Activated CD8-positive, alpha-beta memory T cell treated with anti-CD3 and anti-CD28 coated beads, Interleukin-2, amount 10 ng/mL, durations not matched to agents 7 days and 5 days (primary cell): Measurements from ENCODE around the gene FAM131C. TPM values are rescaled to one million over a fixed set of nuclear protein-coding genes. Genes with fewer than 3 reads are reported as not detected.

Source experiments
- ATAC-seq: fragments of 150-1000 bp; cut with Tn5 transposase; one replicate; pipeline ENCODE4 v1.10.0; 2021; ENCODE audit warnings: moderate library complexity
- CTCF ChIA-PET: fragments of 350-600 bp; sonication (Branson Sonifier 250); formaldehyde crosslinking; loops from one replicate; lab custom pipeline; 2021; ENCODE audit warnings: antibody characterized with exemption; lab: Charles Lee
- DNase-seq: peaks from one replicate; pipeline ENCODE4 v3.0.0-alpha.2; 2020
- H3K27ac Mint-ChIP-seq: one replicate; pipeline ENCODE4 v1.8.0; 2021; ENCODE audit warnings: mild to moderate bottlenecking, mixed read lengths
- H3K27me3 Mint-ChIP-seq: one replicate; pipeline ENCODE4 v1.8.0; 2021; ENCODE audit warnings: mixed read lengths
- H3K36me3 Mint-ChIP-seq: one replicate; pipeline ENCODE4 v1.8.0; 2021; ENCODE audit warnings: mild to moderate bottlenecking, mixed read lengths
- H3K4me1 Mint-ChIP-seq: one replicate; pipeline ENCODE4 v1.8.0; 2021; ENCODE audit warnings: mixed read lengths
- H3K4me3 Mint-ChIP-seq: one replicate; pipeline ENCODE4 v1.8.0; 2021; ENCODE audit warnings: mild to moderate bottlenecking, moderate library complexity, mixed read lengths
- H3K9me3 Mint-ChIP-seq: one replicate; pipeline ENCODE4 v1.8.0; 2022; ENCODE audit warnings: low read depth, mixed read lengths
- total RNA-seq, 2 experiments: library from RNA; stranded (reverse); gene quantifications; one replicate each; pipeline ENCODE4 v1.2.3, GENCODE V29; 2021

FAM131C gene
- 1 to 10 TPM in 1 of 2 experiments, under 1 TPM in 1; 0.91 to 1.8 TPM for total RNA-seq

- peak; percentile 84 for ATAC-seq
Measured at GRCh38 chr1:16073490-16074119, at the start of gene FAM131C. Gene FAM131C, minus strand, starts transcription at chr1:16073651. Its CDS starts 209 bp downstream, at chr1:16073442.

GRCh38 chr1:16122916-16123315 lies 49.5 kb upstream of the FAM131C start:
- peak; percentile 51 for ATAC-seq
- no peaks in the 10 kb centered on the region for H3K9me3 Mint-ChIP-seq
- no peak overlapping the region for H3K4me3 Mint-ChIP-seq
- peaks cover 5% of the 10 kb centered on the region for H3K27me3 Mint-ChIP-seq
- no peak overlapping the region for H3K27ac Mint-ChIP-seq
- peaks cover 12% of the 10 kb centered on the region for H3K4me1 Mint-ChIP-seq
- no peaks in the 10 kb centered on the region for H3K36me3 Mint-ChIP-seq
- peak; percentile 50 for DNase-seq
- CTCF ChIA-PET: interaction anchor here (0.8 to 2.5 kb wide), 3 partner anchors 39 to 44 kb away, joined by 3 to 10 read pairs (median 4); no protein-coding TSS in a partner anchor

More at GRCh38 chr1:16073490-16074119, at the start of gene FAM131C:
- Mint-ChIP-seq H3K27ac (no peak within 1 kb of the TSS), H3K36me3 (no peaks in the 10 kb centered on the region), H3K9me3 (no peaks in the 10 kb centered on the region), H3K4me1 (peaks cover 38% of the 10 kb centered on the region), H3K4me3 (peak within 1 kb of the TSS; percentile 53), H3K27me3 (peaks cover 37% of the 10 kb centered on the region)
- CTCF ChIA-PET: interaction anchor here (0.8 to 8.5 kb wide), 15 partner anchors 7 to 347 kb away, joined by 3 to 99 read pairs (median 4); partner anchors contain the start of gene ZBTB17
- no peak for DNase-seq

- ATAC-seq (no peak), DNase-seq (no peak)
- Mint-ChIP-seq H3K4me3 (no peak overlapping the region), H3K36me3 (no peaks in the 10 kb centered on the region), H3K4me1 (peaks cover 12% of the 10 kb centered on the region), H3K27ac (no peak overlapping the region), H3K9me3 (no peaks in the 10 kb centered on the region), H3K27me3 (peaks cover 2% of the 10 kb centered on the region)
- CTCF ChIA-PET: interaction anchor here (0.8 to 2.5 kb wide), 3 partner anchors 39 to 44 kb away, joined by 3 to 10 read pairs (median 4); no protein-coding TSS in a partner anchor
Measured at GRCh38 chr1:16122350-16122881, 49.0 kb upstream of the FAM131C start.

GRCh38 chr1:16120940-16121410 lies 47.5 kb upstream of the FAM131C start:
- no peaks in the 10 kb centered on the region for H3K9me3 Mint-ChIP-seq
- CTCF ChIA-PET: interaction anchor here (0.7 to 1.4 kb wide), 2 partner anchors 27 to 348 kb away, joined by 3 to 5 read pairs; no protein-coding TSS in a partner anchor

GRCh38 chr1:16120407-16120806 lies 47.0 kb upstream of the FAM131C start:
- H3K4me3 Mint-ChIP-seq: no peak overlapping the region
- DNase-seq (no peak), ATAC-seq (no peak)
- H3K27me3 Mint-ChIP-seq: no peaks in the 10 kb centered on the region
- H3K36me3 Mint-ChIP-seq: no peaks in the 10 kb centered on the region
- CTCF ChIA-PET: interaction anchor here (0.9 to 1.4 kb wide), 2 partner anchors 27 to 41 kb away, joined by 4 to 5 read pairs; no protein-coding TSS in a partner anchor
- no peaks in the 10 kb centered on the region for H3K9me3 Mint-ChIP-seq
- no peak overlapping the region for H3K27ac Mint-ChIP-seq
- H3K4me1 Mint-ChIP-seq: peaks cover 12% of the 10 kb centered on the region

More at GRCh38 chr1:16120940-16121410, 47.5 kb upstream of the FAM131C start:
- no peaks in the 10 kb centered on the region for H3K36me3 Mint-ChIP-seq
- peaks cover 12% of the 10 kb centered on the region for H3K4me1 Mint-ChIP-seq
- DNase-seq (no peak), ATAC-seq (no peak)
- no peaks in the 10 kb centered on the region for H3K27me3 Mint-ChIP-seq
- no peak overlapping the region for H3K27ac Mint-ChIP-seq
- no peak overlapping the region for H3K4me3 Mint-ChIP-seq

GRCh38 chr1:16119926-16120325 lies 46.5 kb upstream of the FAM131C start:
- Mint-ChIP-seq H3K9me3 (no peaks in the 10 kb centered on the region), H3K4me1 (peaks cover 12% of the 10 kb centered on the region), H3K36me3 (no peaks in the 10 kb centered on the region), H3K27me3 (no peaks in the 10 kb centered on the region), H3K27ac (no peak overlapping the region), H3K4me3 (no peak overlapping the region)
- DNase-seq (no peak), ATAC-seq (no peak)
- CTCF ChIA-PET: interaction anchor here (0.9 kb wide), 1 partner anchor 41 kb away, joined by 4 read pairs; no protein-coding TSS in a partner anchor

GRCh38 chr1:16119504-16119903 lies 46.1 kb upstream of the FAM131C start:
- no peak overlapping the region for H3K27ac Mint-ChIP-seq

GRCh38 chr1:16118706-16119105 lies 45.3 kb upstream of the FAM131C start:
- DNase-seq (no peak), ATAC-seq (no peak)
- Mint-ChIP-seq H3K4me3 (no peak overlapping the region), H3K4me1 (peaks cover 10% of the 10 kb centered on the region), H3K9me3 (no peaks in the 10 kb centered on the region), H3K27me3 (no peaks in the 10 kb centered on the region), H3K36me3 (no peaks in the 10 kb centered on the region), H3K27ac (no peak overlapping the region)
- CTCF ChIA-PET: no interaction called here

More at GRCh38 chr1:16119504-16119903, 46.1 kb upstream of the FAM131C start:
- Mint-ChIP-seq H3K4me1 (peaks cover 12% of the 10 kb centered on the region), H3K9me3 (no peaks in the 10 kb centered on the region), H3K4me3 (no peak overlapping the region), H3K36me3 (no peaks in the 10 kb centered on the region), H3K27me3 (no peaks in the 10 kb centered on the region)
- DNase-seq (no peak), ATAC-seq (no peak)
- CTCF ChIA-PET: interaction anchor here (0.9 kb wide), 1 partner anchor 41 kb away, joined by 4 read pairs; no protein-coding TSS in a partner anchor

- no peak overlapping the region for H3K27ac Mint-ChIP-seq
- H3K9me3 Mint-ChIP-seq: no peaks in the 10 kb centered on the region
- H3K4me1 Mint-ChIP-seq: peaks cover 4% of the 10 kb centered on the region
- no peak overlapping the region for H3K4me3 Mint-ChIP-seq
- no peaks in the 10 kb centered on the region for H3K36me3 Mint-ChIP-seq
- no peak for ATAC-seq
- no peak for DNase-seq
- CTCF ChIA-PET: interaction anchor here (1.6 kb wide), 1 partner anchor 35 kb away, joined by 6 read pairs; no protein-coding TSS in a partner anchor
- no peaks in the 10 kb centered on the region for H3K27me3 Mint-ChIP-seq
Measured at GRCh38 chr1:16117936-16118335, 44.5 kb upstream of the FAM131C start.

GRCh38 chr1:16117369-16117768 lies 43.9 kb upstream of the FAM131C start:
- Mint-ChIP-seq H3K27ac (no peak overlapping the region), H3K4me3 (no peak overlapping the region), H3K9me3 (no peaks in the 10 kb centered on the region), H3K4me1 (no peaks in the 10 kb centered on the region), H3K36me3 (no peaks in the 10 kb centered on the region), H3K27me3 (no peaks in the 10 kb centered on the region)
- no peak for ATAC-seq
- DNase-seq: no peak
- CTCF ChIA-PET: interaction anchor here (1.6 kb wide), 1 partner anchor 35 kb away, joined by 6 read pairs; no protein-coding TSS in a partner anchor

GRCh38 chr1:16116625-16117024 lies 43.2 kb upstream of the FAM131C start:
- H3K9me3 Mint-ChIP-seq: no peaks in the 10 kb centered on the region
- CTCF ChIA-PET: interaction anchor here (1.6 kb wide), 1 partner anchor 34 kb away, joined by 6 read pairs; no protein-coding TSS in a partner anchor
- no peak overlapping the region for H3K4me3 Mint-ChIP-seq
- H3K36me3 Mint-ChIP-seq: no peaks in the 10 kb centered on the region
- H3K27me3 Mint-ChIP-seq: no peaks in the 10 kb centered on the region
- H3K4me1 Mint-ChIP-seq: no peaks in the 10 kb centered on the region
- DNase-seq (no peak), ATAC-seq (no peak)
- H3K27ac Mint-ChIP-seq: no peak overlapping the region

- no peaks in the 10 kb centered on the region for H3K36me3 Mint-ChIP-seq
- no peaks in the 10 kb centered on the region for H3K27me3 Mint-ChIP-seq
- ATAC-seq: no peak
- no peak for DNase-seq
- H3K9me3 Mint-ChIP-seq: no peaks in the 10 kb centered on the region
- H3K27ac Mint-ChIP-seq: no peak overlapping the region
- CTCF ChIA-PET: no interaction called here
- H3K4me3 Mint-ChIP-seq: no peak overlapping the region
- H3K4me1 Mint-ChIP-seq: no peaks in the 10 kb centered on the region
Measured at GRCh38 chr1:16116002-16116401, 42.6 kb upstream of the FAM131C start.

GRCh38 chr1:16115468-16115983 lies 42.1 kb upstream of the FAM131C start:
- H3K4me1 Mint-ChIP-seq: no peaks in the 10 kb centered on the region
- ATAC-seq (no peak), DNase-seq (no peak)
- H3K27ac Mint-ChIP-seq: no peak overlapping the region
- H3K27me3 Mint-ChIP-seq: no peaks in the 10 kb centered on the region
- no peaks in the 10 kb centered on the region for H3K36me3 Mint-ChIP-seq
- CTCF ChIA-PET: no interaction called here
- no peak overlapping the region for H3K4me3 Mint-ChIP-seq
- H3K9me3 Mint-ChIP-seq: no peaks in the 10 kb centered on the region
